HepG2 (cell line): ENCODE data around the gene TMEM63C. TPM values are rescaled to one million over a fixed set of nuclear protein-coding genes. Genes with fewer than 3 reads are reported as not detected.

Experiments
- CHD2 ChIP-seq: IDR thresholded peaks from 2 replicates; pipeline ENCODE4 v1.6.1; 2011; ENCODE audit warnings: low read depth, low read length, improper control_type of control experiment
- EP300 ChIP-seq, 3 experiments: sonication (generic) in 1 of 3; formaldehyde crosslinking in 1 of 3; IDR thresholded peaks; 2 replicates each; pipeline versions ENCODE4 v1.5.1 to v1.6.1; 2011 to 2020; ENCODE audit warnings: low read depth in 2 of 3, low read length in 2 of 3, borderline replicate concordance in 1 of 3, improper control_type of control experiment in 1 of 3, mild to moderate bottlenecking in 1 of 3, missing genetic modification reagents in 1 of 3, moderate library complexity in 1 of 3
- ETV5 ChIP-seq: IDR thresholded peaks from 2 replicates; pipeline ENCODE4 v1.6.1; 2018; ENCODE audit warnings: missing biosample characterization, missing genetic modification reagents, inconsistent platforms, borderline replicate concordance
- EZH2 ChIP-seq: conservative IDR thresholded peaks from 2 replicates; pipeline ENCODE4 v1.6.1; 2012; ENCODE audit warnings: mild to moderate bottlenecking, low read depth, low read length, moderate library complexity
- FOSL1 ChIP-seq: sonication (generic); formaldehyde crosslinking; IDR thresholded peaks from 2 replicates; pipeline ENCODE4 v1.9.0; 2021; ENCODE audit warnings: missing genetic modification reagents, borderline replicate concordance
- GATAD1 ChIP-seq: IDR thresholded peaks from 2 replicates; pipeline ENCODE4 v1.6.1; 2016; ENCODE audit warnings: missing genetic modification reagents, missing compliant biosample characterization
- HDAC1 ChIP-seq: sonication (generic); formaldehyde crosslinking; IDR thresholded peaks from 2 replicates; pipeline ENCODE4 v1.5.1; 2020; ENCODE audit warnings: mild to moderate bottlenecking, missing genetic modification reagents
- JDP2 ChIP-seq: sonication (generic); formaldehyde crosslinking; IDR thresholded peaks from 2 replicates; pipeline ENCODE4 v1.8.1; 2022; ENCODE audit warnings: missing genetic modification reagents, borderline replicate concordance
- NCOA2 ChIP-seq: sonication (generic); formaldehyde crosslinking; IDR thresholded peaks from 2 replicates; pipeline ENCODE4 v1.8.0; 2022; ENCODE audit warnings: inconsistent platforms
- SALL1 ChIP-seq: sonication (generic); formaldehyde crosslinking; IDR thresholded peaks from 2 replicates; pipeline ENCODE4 v1.8.0; 2022; ENCODE audit warnings: mild to moderate bottlenecking, missing genetic modification reagents
- SPEN ChIP-seq: sonication (generic); formaldehyde crosslinking; IDR thresholded peaks from 2 replicates; pipeline ENCODE4 v1.5.1; 2020; ENCODE audit warnings: low read depth, mild to moderate bottlenecking, missing genetic modification reagents
- ZBTB10 ChIP-seq: sonication (generic); formaldehyde crosslinking; IDR thresholded peaks from 2 replicates; pipeline ENCODE4 v1.4.0; 2020; ENCODE audit warnings: missing genetic modification reagents, borderline replicate concordance
- ZNF142 ChIP-seq: sonication (generic); formaldehyde crosslinking; IDR thresholded peaks from 2 replicates; pipeline ENCODE4 v1.4.0; 2020; ENCODE audit warnings: missing genetic modification reagents
- ZNF441 ChIP-seq: sonication (generic); formaldehyde crosslinking; IDR thresholded peaks from 2 replicates; pipeline ENCODE4 v1.7.0; 2021; ENCODE audit warnings: missing genetic modification reagents, borderline replicate concordance
- ZNF550 ChIP-seq: sonication (generic); formaldehyde crosslinking; IDR thresholded peaks from 2 replicates; pipeline ENCODE4 v1.4.0; 2020; ENCODE audit warnings: mild to moderate bottlenecking, missing genetic modification reagents, borderline replicate concordance
- polyA plus RNA-seq, 8 experiments: library from polyadenylated mRNA; depleted of rRNA in 3 of 8; stranded (reverse) in 7 of 8; unstranded in 1 of 8; fragments of >200 nt; fragmentation: Illumina TruSeq in 4 of 8; extraction: Trizol in 4 of 8; gene quantifications; 2 replicates each; pipeline versions ENCODE4 v1.2.1 to v1.2.3, GENCODE V29; 2011 to 2016; ENCODE audit warnings: low read depth in 4 of 8, missing spikeins in 1 of 8, mixed read lengths in 1 of 8; ENCODE audit not compliant: insufficient read depth in 1 of 8
- total RNA-seq, 5 experiments: library from RNA; depleted of rRNA; stranded (reverse); fragments of >200 nt; fragmentation: Illumina TruSeq; extraction: Trizol; gene quantifications; 2 replicates each; pipeline ENCODE4 v1.2.3, GENCODE V29; 2016; ENCODE audit warnings: low read depth in 1 of 5
- TF ChIP-seq, protein P1 (sequence below): IDR thresholded peaks from 2 replicates; pipeline ENCODE4 v1.6.1; 2012; ENCODE audit warnings: inconsistent platforms

TMEM63C gene
- total and polyA plus RNA-seq, 2 of the 13 experiments (the other 11 are each of a cell fraction or from before 2014, with no cell fraction given), result 0.17 to 0.27 TPM

GRCh38 chr14:77208291-77208978 is 26.8 kb downstream of the TMEM63C start (continued):
- TF ChIP-seq EP300 (IDR thresholded peaks at IDR 0.05; ENCODE audit: low read depth in 2 of 2, low read length in 2 of 2), result no peak
- no peak for TF ChIP-seq EP300 (CRISPR knock-in tag; IDR thresholded peaks at IDR 0.05; ENCODE audit: borderline replicate concordance)
- TF ChIP-seq, protein P1, sequence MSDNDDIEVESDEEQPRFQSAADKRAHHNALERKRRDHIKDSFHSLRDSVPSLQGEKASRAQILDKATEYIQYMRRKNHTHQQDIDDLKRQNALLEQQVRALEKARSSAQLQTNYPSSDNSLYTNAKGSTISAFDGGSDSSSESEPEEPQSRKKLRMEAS, result no peak
- no peak for TF ChIP-seq EZH2
- no peak for TF ChIP-seq CHD2
- peak; percentile 86 for TF ChIP-seq ZNF441 (CRISPR knock-in tag)
- TF ChIP-seq SPEN, result peak; percentile 61; the same call in 1 of the 2 replicates
- peak; percentile 31; the same call in 1 of the 2 replicates for TF ChIP-seq ETV5 (CRISPR knock-in tag)
- TF ChIP-seq GATAD1 (CRISPR knock-in tag), result peak; percentile 75
- peak; percentile 62; the same call in 1 of the 2 replicates for TF ChIP-seq NCOA2
- TF ChIP-seq HDAC1 (CRISPR knock-in tag), result no peak
- no peak; the same call in 1 of the 2 replicates for TF ChIP-seq JDP2
- TF ChIP-seq FOSL1 (CRISPR knock-in tag), result 0 out of 2 replicates have a peak, but pooled peaks have one; percentile 41
- TF ChIP-seq ZNF142 (CRISPR knock-in tag), result peak; percentile 86
- TF ChIP-seq ZNF550 (CRISPR knock-in tag), result no peak
- peak; percentile 90 for TF ChIP-seq SALL1 (CRISPR knock-in tag)
- peak; percentile 69; the same call in 1 of the 2 replicates for TF ChIP-seq ZBTB10 (CRISPR knock-in tag)
